WTC11 (cell line): Measurements from ENCODE around the gene RABL2A. TPM values are rescaled to one million over a fixed set of nuclear protein-coding genes. Genes with fewer than 3 reads are reported as not detected.
"Not testable (repeated sequence)": the region's sequence is repeated elsewhere in the genome, so short reads cannot be mapped to it uniquely, and the experiment has no call there.

Experiments used
- ATAC-seq: fragments of 200-7000 bp; cut with Tn5 transposase; 2 replicates; pipeline ENCODE4 v1.10.0; 2021; ENCODE audit warnings: mild to moderate bottlenecking, moderate library complexity
- CTCF ChIA-PET: fragments of 300-600 bp; sonication (Branson Sonifier 250); formaldehyde crosslinking; loops from one replicate; lab custom pipeline; 2021; ENCODE audit warnings: antibody characterized with exemption; lab: Charles Lee
- POLR2A ChIA-PET: fragments of 350-600 bp; sonication (Branson Sonifier 250); formaldehyde crosslinking; loops from one replicate; lab custom pipeline; 2021; ENCODE audit warnings: antibody characterized with exemption; lab: Charles Lee
- DNase-seq: peaks from one replicate; pipeline ENCODE4 v3.0.0; 2021; ENCODE audit warnings: low spot score
- H3K27ac Mint-ChIP-seq: 2 replicates; pipeline ENCODE4 v1.8.0; 2021; ENCODE audit warnings: mixed read lengths
- H3K27me3 Mint-ChIP-seq: 2 replicates; pipeline ENCODE4 v1.8.0; 2021; ENCODE audit warnings: low read depth, mild to moderate bottlenecking, moderate library complexity, mixed read lengths
- H3K36me3 Mint-ChIP-seq: 2 replicates; pipeline ENCODE4 v1.8.0; 2021; ENCODE audit warnings: mixed read lengths
- H3K4me1 Mint-ChIP-seq: 2 replicates; pipeline ENCODE4 v1.8.0; 2022; ENCODE audit warnings: mixed read lengths
- H3K4me3 Mint-ChIP-seq: 2 replicates; pipeline ENCODE4 v1.8.0; 2021; ENCODE audit warnings: mild to moderate bottlenecking, moderate library complexity, mixed read lengths
- H3K9me3 Mint-ChIP-seq: 2 replicates; pipeline ENCODE4 v1.8.0; 2021; ENCODE audit warnings: mixed read lengths
- CTCF ChIP-seq: fragments of 200-600 bp; IDR thresholded peaks from 2 replicates; pipeline ENCODE4 v1.8.0; 2022; ENCODE audit warnings: antibody characterized with exemption
- E2F5 ChIP-seq: sonication (generic); formaldehyde crosslinking; IDR thresholded peaks from 2 replicates; pipeline ENCODE4 v1.8.1; 2022; ENCODE audit warnings: mild to moderate bottlenecking, moderate library complexity, missing genetic modification reagents
- RELA ChIP-seq: sonication (generic); formaldehyde crosslinking; IDR thresholded peaks from 2 replicates; pipeline ENCODE4 v1.8.1; 2022; ENCODE audit warnings: missing genetic modification reagents, mild to moderate bottlenecking, borderline replicate concordance
- SMAD3 ChIP-seq: sonication (generic); formaldehyde crosslinking; IDR thresholded peaks from 2 replicates; pipeline ENCODE4 v1.8.0; 2022; ENCODE audit warnings: missing genetic modification reagents, mild to moderate bottlenecking, borderline replicate concordance
- TCF7 ChIP-seq: sonication (generic); formaldehyde crosslinking; IDR thresholded peaks from 2 replicates; pipeline ENCODE4 v1.8.0; 2022; ENCODE audit warnings: mild to moderate bottlenecking, low read depth, missing genetic modification reagents, moderate library complexity
- USF1 ChIP-seq: sonication (generic); formaldehyde crosslinking; IDR thresholded peaks from 2 replicates; pipeline ENCODE4 v1.8.0; 2022; ENCODE audit warnings: mild to moderate bottlenecking, missing genetic modification reagents
- USF2 ChIP-seq: sonication (generic); formaldehyde crosslinking; IDR thresholded peaks from 2 replicates; pipeline ENCODE4 v1.8.1; 2023; ENCODE audit warnings: mild to moderate bottlenecking, missing genetic modification reagents, moderate library complexity
- ZBTB43 ChIP-seq: sonication (generic); formaldehyde crosslinking; IDR thresholded peaks from 2 replicates; pipeline ENCODE4 v1.8.1; 2023; ENCODE audit warnings: mild to moderate bottlenecking, missing genetic modification reagents
- ZNF138 ChIP-seq: sonication (generic); formaldehyde crosslinking; conservative IDR thresholded peaks from 2 replicates; pipeline ENCODE4 v1.8.1; 2022; ENCODE audit warnings: mild to moderate bottlenecking, moderate library complexity, missing genetic modification reagents
- ZNF232 ChIP-seq: sonication (generic); formaldehyde crosslinking; IDR thresholded peaks from 2 replicates; pipeline ENCODE4 v1.8.0; 2022; ENCODE audit warnings: mild to moderate bottlenecking, missing genetic modification reagents
- microRNA-seq: library from miRNA; unstranded; fragments of <30 nt; microRNA quantifications from one replicate; pipeline ENCODE4 v1.2.0, GENCODE V29; 2022; ENCODE audit warnings: borderline number of aligned reads
- total RNA-seq: library from RNA; stranded (reverse); gene quantifications from 3 replicates; pipeline ENCODE4 v1.2.3, GENCODE V29; 2021
- TF ChIP-seq, protein P1 (sequence below): sonication (generic); formaldehyde crosslinking; IDR thresholded peaks from 2 replicates; pipeline ENCODE4 v1.8.0; 2023; ENCODE audit warnings: mild to moderate bottlenecking, missing genetic modification reagents
- TF ChIP-seq, protein P2 (sequence below): sonication (generic); formaldehyde crosslinking; IDR thresholded peaks from 2 replicates; pipeline ENCODE4 v1.8.0; 2022; ENCODE audit warnings: mild to moderate bottlenecking, missing genetic modification reagents

Gene RABL2A
- total RNA-seq, 1 experiment from 2014 or later: 11.0 TPM

- TF ChIP-seq CTCF: no peak
These were observed 58.4 kb downstream of the RABL2A start (continued) for GRCh38 chr2:113685471-113685870.

DNA sequence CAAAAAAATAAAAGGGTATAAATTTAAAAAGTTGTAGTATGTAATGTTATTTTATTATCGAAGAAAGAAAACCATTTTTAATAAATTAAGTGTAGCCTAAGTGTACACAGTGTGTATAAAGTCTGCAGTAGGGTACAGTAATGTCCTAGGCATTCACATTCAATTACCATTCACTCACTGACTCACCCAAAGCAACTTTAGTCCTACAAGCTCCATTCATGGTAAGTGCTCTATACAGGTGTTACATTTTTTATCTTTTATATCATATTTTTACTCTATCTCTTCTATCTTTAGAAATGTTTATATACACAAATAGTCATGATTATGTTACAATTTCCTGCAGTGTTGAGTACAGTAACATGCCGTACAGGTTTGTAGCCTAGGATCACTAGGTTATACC is 59.5 kb downstream of the RABL2A start:
- DNase-seq: no peak
- no peak for ATAC-seq
- Mint-ChIP-seq H3K27me3 (peaks cover 50% of the 10 kb centered on the region), H3K4me3 (no peak overlapping the region), H3K27ac (no peak overlapping the region), H3K4me1 (no peaks in the 10 kb centered on the region), H3K36me3 (no peaks in the 10 kb centered on the region), H3K9me3 (0 out of 2 replicates have a peak, but pooled peaks cover 5% of the 10 kb centered on the region)
- ChIA-PET CTCF (interaction anchor here (0.7 kb wide), 1 partner anchor 101 kb away, joined by 4 read pairs; no protein-coding TSS in a partner anchor), POLR2A (no interaction called here)
- TF ChIP-seq USF2 (CRISPR knock-in tag) (no peak), ZBTB43 (CRISPR knock-in tag) (no peak), USF1 (CRISPR knock-in tag) (no peak), TCF7 (CRISPR knock-in tag) (no peak), ZNF138 (CRISPR knock-in tag) (no peak), SMAD3 (no peak), E2F5 (no peak), ZNF232 (CRISPR knock-in tag) (no peak), RELA (no peak)
- TF ChIP-seq, protein P1, sequence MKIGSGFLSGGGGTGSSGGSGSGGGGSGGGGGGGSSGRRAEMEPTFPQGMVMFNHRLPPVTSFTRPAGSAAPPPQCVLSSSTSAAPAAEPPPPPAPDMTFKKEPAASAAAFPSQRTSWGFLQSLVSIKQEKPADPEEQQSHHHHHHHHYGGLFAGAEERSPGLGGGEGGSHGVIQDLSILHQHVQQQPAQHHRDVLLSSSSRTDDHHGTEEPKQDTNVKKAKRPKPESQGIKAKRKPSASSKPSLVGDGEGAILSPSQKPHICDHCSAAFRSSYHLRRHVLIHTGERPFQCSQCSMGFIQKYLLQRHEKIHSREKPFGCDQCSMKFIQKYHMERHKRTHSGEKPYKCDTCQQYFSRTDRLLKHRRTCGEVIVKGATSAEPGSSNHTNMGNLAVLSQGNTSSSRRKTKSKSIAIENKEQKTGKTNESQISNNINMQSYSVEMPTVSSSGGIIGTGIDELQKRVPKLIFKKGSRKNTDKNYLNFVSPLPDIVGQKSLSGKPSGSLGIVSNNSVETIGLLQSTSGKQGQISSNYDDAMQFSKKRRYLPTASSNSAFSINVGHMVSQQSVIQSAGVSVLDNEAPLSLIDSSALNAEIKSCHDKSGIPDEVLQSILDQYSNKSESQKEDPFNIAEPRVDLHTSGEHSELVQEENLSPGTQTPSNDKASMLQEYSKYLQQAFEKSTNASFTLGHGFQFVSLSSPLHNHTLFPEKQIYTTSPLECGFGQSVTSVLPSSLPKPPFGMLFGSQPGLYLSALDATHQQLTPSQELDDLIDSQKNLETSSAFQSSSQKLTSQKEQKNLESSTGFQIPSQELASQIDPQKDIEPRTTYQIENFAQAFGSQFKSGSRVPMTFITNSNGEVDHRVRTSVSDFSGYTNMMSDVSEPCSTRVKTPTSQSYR: no peak
- TF ChIP-seq, protein P2, sequence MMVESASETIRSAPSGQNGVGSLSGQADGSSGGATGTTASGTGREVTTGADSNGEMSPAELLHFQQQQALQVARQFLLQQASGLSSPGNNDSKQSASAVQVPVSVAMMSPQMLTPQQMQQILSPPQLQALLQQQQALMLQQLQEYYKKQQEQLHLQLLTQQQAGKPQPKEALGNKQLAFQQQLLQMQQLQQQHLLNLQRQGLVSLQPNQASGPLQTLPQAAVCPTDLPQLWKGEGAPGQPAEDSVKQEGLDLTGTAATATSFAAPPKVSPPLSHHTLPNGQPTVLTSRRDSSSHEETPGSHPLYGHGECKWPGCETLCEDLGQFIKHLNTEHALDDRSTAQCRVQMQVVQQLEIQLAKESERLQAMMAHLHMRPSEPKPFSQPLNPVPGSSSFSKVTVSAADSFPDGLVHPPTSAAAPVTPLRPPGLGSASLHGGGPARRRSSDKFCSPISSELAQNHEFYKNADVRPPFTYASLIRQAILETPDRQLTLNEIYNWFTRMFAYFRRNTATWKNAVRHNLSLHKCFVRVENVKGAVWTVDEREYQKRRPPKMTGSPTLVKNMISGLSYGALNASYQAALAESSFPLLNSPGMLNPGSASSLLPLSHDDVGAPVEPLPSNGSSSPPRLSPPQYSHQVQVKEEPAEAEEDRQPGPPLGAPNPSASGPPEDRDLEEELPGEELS (CRISPR knock-in tag): no peak

GRCh38 chr2:113690871-113691270 is 63.8 kb downstream of the RABL2A start:
- POLR2A ChIA-PET: not testable (repeated sequence)

More at GRCh38 chr2:113690871-113691270, 63.8 kb downstream of the RABL2A start:
- not testable (repeated sequence) for H3K36me3 Mint-ChIP-seq, DNase-seq, H3K9me3 Mint-ChIP-seq, H3K27ac Mint-ChIP-seq, H3K4me1 Mint-ChIP-seq, H3K4me3 Mint-ChIP-seq, ATAC-seq
- peaks cover 50% of the 10 kb centered on the region for H3K27me3 Mint-ChIP-seq
- CTCF ChIA-PET: interaction anchor here (1.6 kb wide), 1 partner anchor 9 kb away, joined by 5 read pairs; no protein-coding TSS in a partner anchor

Small RNAs within 50 kb of the gene (microRNA-seq; reads per million reads assigned to microRNA genes)
- not detected for gene MIR1302-3

Other genes with a start within 250 kb of the RABL2A start
- gene ZNG1B, start 189.6 kb upstream of the RABL2A start, total RNA-seq: 35.2 to 41.7 TPM (median 38.3 TPM) in 3 replicates
- gene FOXD4L1, start 128.6 kb upstream of the RABL2A start, total RNA-seq: 0.09 TPM in 1 of 3 replicates, not detected in the others
- gene SLC35F5, start 129.4 kb downstream of the RABL2A start, total RNA-seq: 20.3 to 24.8 TPM (median 23.8 TPM) in 3 replicates